A549 (cell line): ENCODE measurements around the gene ASB14.

Experiments used
- EP300 ChIP-seq, 2 experiments: fragments of >200 bp; sonication (Bioruptor Twin); formaldehyde crosslinking; IDR thresholded peaks; 2 replicates in 1 of 2; 3 replicates in 1 of 2; pipeline ENCODE4 v1.6.1; 2016 to 2017
- POLR2A ChIP-seq: IDR thresholded peaks from 2 replicates; pipeline ENCODE4 v1.6.1; 2012; ENCODE audit warnings: mild to moderate bottlenecking, low read length
- RNF2 ChIP-seq: fragments of 200-600 bp; sonication (generic); IDR thresholded peaks from 2 replicates; pipeline ENCODE4 v1.6.1; 2016; ENCODE audit warnings: low read depth, mild to moderate bottlenecking, antibody characterized with exemption, moderate library complexity, borderline replicate concordance
- SMC3 ChIP-seq: fragments of >200 bp; sonication (Bioruptor Twin); formaldehyde crosslinking; IDR thresholded peaks from 3 replicates; pipeline ENCODE4 v1.6.1; 2018; ENCODE audit warnings: inconsistent platforms
- TF ChIP-seq, protein P1 (sequence below): fragments of >200 bp; sonication (Bioruptor Twin); formaldehyde crosslinking; IDR thresholded peaks from 3 replicates; pipeline ENCODE4 v1.5.1; 2016
- TF ChIP-seq, protein P2 (sequence below): IDR thresholded peaks from 2 replicates; pipeline ENCODE4 v1.6.1; 2012
- TF ChIP-seq, protein P3 (sequence below): IDR thresholded peaks from 2 replicates; pipeline ENCODE4 v1.6.1; 2012

DNA sequence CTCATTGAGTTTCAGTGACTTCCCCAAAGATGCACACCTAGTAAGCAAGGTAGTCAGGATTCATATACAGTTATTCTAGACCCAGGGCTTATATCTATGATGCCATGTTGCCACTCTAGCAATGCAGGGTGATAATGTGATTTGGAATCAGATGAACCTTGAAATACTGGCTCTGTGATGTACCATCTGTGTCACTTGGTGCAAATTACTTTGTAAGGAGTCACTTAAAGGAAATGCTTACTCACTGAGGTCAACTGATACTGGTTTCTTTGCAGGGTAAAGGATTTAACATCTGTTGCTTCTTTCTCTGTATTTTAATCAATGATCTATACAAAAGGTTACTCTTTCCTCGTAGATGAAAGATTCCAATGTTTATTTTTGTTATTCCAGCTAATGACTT is 10.8 kb downstream of the ASB14 start:
- TF ChIP-seq, protein P1, sequence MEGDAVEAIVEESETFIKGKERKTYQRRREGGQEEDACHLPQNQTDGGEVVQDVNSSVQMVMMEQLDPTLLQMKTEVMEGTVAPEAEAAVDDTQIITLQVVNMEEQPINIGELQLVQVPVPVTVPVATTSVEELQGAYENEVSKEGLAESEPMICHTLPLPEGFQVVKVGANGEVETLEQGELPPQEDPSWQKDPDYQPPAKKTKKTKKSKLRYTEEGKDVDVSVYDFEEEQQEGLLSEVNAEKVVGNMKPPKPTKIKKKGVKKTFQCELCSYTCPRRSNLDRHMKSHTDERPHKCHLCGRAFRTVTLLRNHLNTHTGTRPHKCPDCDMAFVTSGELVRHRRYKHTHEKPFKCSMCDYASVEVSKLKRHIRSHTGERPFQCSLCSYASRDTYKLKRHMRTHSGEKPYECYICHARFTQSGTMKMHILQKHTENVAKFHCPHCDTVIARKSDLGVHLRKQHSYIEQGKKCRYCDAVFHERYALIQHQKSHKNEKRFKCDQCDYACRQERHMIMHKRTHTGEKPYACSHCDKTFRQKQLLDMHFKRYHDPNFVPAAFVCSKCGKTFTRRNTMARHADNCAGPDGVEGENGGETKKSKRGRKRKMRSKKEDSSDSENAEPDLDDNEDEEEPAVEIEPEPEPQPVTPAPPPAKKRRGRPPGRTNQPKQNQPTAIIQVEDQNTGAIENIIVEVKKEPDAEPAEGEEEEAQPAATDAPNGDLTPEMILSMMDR, result no peak
- TF ChIP-seq RNF2 (no peak), EP300 (IDR thresholded peaks at IDR 0.05) (no peak), POLR2A (no peak), SMC3 (no peak)
- TF ChIP-seq, protein P2, sequence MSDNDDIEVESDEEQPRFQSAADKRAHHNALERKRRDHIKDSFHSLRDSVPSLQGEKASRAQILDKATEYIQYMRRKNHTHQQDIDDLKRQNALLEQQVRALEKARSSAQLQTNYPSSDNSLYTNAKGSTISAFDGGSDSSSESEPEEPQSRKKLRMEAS, result no peak
- TF ChIP-seq, protein P3, sequence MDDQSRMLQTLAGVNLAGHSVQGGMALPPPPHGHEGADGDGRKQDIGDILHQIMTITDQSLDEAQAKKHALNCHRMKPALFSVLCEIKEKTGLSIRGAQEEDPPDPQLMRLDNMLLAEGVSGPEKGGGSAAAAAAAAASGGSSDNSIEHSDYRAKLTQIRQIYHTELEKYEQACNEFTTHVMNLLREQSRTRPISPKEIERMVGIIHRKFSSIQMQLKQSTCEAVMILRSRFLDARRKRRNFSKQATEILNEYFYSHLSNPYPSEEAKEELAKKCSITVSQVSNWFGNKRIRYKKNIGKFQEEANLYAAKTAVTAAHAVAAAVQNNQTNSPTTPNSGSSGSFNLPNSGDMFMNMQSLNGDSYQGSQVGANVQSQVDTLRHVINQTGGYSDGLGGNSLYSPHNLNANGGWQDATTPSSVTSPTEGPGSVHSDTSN, result no peak
